OCI-LY3 (cell line): ENCODE measurements around the gene PTPN23.

ENCODE experiments used
- EZH2phosphoT487 ChIP-seq: fragments of 200-600 bp; shearing (Covaris generic); IDR thresholded peaks from 2 replicates; pipeline ENCODE4 v1.6.1; 2018; ENCODE audit warnings: antibody characterized with exemption, mixed run types, low read depth
- TF ChIP-seq, protein P1 (sequence below): fragments of 200-600, 300-600 bp; sonication (generic); IDR thresholded peaks from 2 replicates; pipeline ENCODE4 v1.5.1; 2014; ENCODE audit warnings: antibody characterized with exemption, low read length, low read depth

- TF ChIP-seq, protein P1, sequence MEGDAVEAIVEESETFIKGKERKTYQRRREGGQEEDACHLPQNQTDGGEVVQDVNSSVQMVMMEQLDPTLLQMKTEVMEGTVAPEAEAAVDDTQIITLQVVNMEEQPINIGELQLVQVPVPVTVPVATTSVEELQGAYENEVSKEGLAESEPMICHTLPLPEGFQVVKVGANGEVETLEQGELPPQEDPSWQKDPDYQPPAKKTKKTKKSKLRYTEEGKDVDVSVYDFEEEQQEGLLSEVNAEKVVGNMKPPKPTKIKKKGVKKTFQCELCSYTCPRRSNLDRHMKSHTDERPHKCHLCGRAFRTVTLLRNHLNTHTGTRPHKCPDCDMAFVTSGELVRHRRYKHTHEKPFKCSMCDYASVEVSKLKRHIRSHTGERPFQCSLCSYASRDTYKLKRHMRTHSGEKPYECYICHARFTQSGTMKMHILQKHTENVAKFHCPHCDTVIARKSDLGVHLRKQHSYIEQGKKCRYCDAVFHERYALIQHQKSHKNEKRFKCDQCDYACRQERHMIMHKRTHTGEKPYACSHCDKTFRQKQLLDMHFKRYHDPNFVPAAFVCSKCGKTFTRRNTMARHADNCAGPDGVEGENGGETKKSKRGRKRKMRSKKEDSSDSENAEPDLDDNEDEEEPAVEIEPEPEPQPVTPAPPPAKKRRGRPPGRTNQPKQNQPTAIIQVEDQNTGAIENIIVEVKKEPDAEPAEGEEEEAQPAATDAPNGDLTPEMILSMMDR = no peak
- TF ChIP-seq EZH2phosphoT487 = no peak
These were observed 39.2 kb downstream of the PTPN23 start for GRCh38 chr3:47420044-47420430.
